ENCODE measurements around the gene CEP68.

Gene CEP68

DNA sequence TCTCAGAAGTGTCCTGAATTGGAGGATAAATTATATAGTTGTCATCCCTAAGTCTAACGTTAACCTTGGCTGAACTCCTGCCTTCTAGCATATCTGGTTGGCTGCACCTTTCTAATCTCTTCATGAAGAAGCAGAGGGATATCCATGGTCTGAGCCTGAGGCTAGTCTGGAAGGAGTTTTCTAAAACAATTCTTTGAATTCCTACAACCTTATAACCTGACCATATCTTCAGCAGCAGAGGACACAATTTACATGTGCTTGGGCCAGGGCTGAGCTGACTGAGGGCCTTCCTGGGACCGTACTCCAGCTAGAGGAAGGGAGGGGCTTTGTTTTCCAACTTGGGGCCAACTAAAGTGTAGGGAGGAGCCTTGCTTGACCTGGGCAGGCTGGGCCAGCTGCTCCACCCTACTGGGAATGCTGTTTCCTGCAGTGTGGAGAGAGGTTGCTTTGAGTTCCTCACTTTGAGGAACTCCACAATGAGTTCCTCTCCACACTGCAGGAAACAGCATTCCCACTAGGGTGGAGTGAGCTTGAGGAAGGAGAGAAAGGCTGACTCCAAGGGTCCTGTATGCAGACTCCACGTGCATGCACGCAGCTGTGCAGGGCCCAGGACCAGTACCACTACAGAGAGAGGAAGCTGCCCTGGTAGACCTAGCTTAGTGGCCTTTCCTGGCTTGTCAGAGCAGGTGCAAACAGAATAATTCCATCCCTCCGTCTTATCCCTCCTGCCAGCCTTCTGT is 19.6 kb downstream of the CEP68 start:
- DNase-seq (ENCODE audit: extremely low read depth, low read depth) = no peak
- TF ChIP-seq CTCF (IDR thresholded peaks at IDR 0.05; ENCODE audit: low read depth, low read length) = no peak

GRCh38 chr2:65076345-65076710 is 20.1 kb downstream of the CEP68 start:
- no peak for TF ChIP-seq CTCF (IDR thresholded peaks at IDR 0.05; ENCODE audit: low read depth, low read length)
- no peak for DNase-seq (ENCODE audit: extremely low read depth, low read depth)

DNA sequence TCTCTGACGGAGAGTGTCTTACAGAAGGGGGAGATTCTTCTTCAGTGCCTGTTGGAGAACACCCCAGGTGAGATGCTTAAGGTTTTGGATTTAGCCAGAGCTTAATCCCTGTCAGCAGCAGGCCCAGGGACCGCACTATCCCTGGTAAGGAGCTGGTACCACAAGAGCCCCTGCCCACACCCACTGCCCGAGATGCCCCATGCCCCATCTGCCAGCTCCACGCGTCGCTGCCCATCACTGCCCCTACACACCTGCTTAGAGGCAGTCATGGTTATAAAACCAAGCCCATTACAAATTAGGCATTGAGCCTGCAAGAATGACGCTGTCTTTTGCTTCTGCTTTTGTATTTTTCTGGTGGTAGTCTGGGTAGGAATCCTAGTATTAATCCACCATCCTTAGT is 21.7 kb downstream of the CEP68 start:
- DNase-seq (ENCODE audit: extremely low read depth, low read depth) = no peak
- no peak for TF ChIP-seq CTCF (IDR thresholded peaks at IDR 0.05; ENCODE audit: low read depth, low read length)

DNA sequence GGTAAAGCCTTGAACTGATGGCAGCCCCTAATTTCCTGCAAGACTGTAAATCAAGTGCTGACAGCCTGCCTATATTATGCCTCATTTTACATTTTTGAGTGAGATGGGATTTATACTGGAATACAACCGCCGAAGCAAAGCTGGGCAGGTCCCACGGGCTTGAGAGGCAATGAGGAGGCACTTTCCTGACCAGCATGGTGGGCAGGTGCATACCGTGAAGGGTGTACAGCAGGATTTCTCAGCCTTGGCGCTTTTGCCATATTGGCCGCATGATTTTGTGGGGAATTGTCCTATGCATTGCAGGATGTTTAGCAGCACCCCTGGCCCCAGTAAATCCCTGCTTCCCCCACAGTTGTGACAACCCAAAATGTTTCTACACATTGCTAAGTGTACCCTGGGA is 22.8 kb downstream of the CEP68 start:
- no peak for TF ChIP-seq CTCF (IDR thresholded peaks at IDR 0.05; ENCODE audit: low read depth, low read length)
- DNase-seq (ENCODE audit: extremely low read depth, low read depth) = no peak

DNA sequence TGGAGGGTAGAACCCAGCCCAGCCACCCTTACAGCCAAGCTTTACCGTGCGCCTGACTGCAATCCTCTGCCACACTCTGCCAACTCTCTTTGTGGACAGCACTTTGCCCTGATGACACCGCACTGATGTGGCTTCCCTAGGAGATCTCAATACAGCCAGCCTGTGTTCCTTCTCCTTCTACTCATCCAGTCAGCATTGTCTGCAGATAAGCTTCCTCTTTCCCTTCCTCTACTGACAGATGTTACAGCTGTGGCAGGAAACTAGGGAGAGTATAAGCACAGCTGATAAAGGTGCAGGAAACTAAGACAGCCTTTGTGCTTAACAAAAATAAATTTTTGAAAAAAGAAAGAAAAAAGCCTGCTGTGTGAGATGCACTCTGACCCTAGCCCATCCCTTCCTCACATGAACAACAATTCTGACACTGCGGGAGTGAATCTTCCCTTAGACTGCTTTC is 25.0 kb downstream of the CEP68 start:
- no peak for TF ChIP-seq CTCF (IDR thresholded peaks at IDR 0.05; ENCODE audit: low read depth, low read length)
- no peak for DNase-seq (ENCODE audit: extremely low read depth, low read depth)

- no peak for DNase-seq (ENCODE audit: extremely low read depth, low read depth)
- TF ChIP-seq CTCF (IDR thresholded peaks at IDR 0.05; ENCODE audit: low read depth, low read length) = no peak
These were observed 28.9 kb downstream of the CEP68 start for GRCh38 chr2:65085148-65085547.

- no peak for DNase-seq (ENCODE audit: extremely low read depth, low read depth)
- TF ChIP-seq CTCF (IDR thresholded peaks at IDR 0.05; ENCODE audit: low read depth, low read length) = no peak
These were observed 36.6 kb downstream of the CEP68 start for GRCh38 chr2:65092791-65093190.

Measured in AG09319 (cell line).